ENCODE results near the gene MED28.
A peak's percentile ranks its signal among the peaks of the same experiment; 100 is the strongest.
"Not testable (repeated sequence)": the region's sequence is repeated elsewhere in the genome, so short reads cannot be mapped to it uniquely, and the experiment has no call there.

Gene MED28

GRCh38 chr4:17616283-17616682 is 1.8 kb downstream of the MED28 start:
- no peak for DNase-seq (ENCODE audit: low read depth in 1 of 2, low spot score in 1 of 2)

GRCh38 chr4:17618926-17619325 is 4.5 kb downstream of the MED28 start:
- DNase-seq (ENCODE audit: low read depth in 1 of 2, low spot score in 1 of 2), result no peak

GRCh38 chr4:17619416-17620105 is 5.1 kb downstream of the MED28 start:
- no peak for DNase-seq (ENCODE audit: low read depth in 1 of 2, low spot score in 1 of 2)

GRCh38 chr4:17623451-17624001 is 9.1 kb downstream of the MED28 start:
- DNase-seq (ENCODE audit: low read depth in 1 of 2, low spot score in 1 of 2), result no peak

GRCh38 chr4:17624821-17625220 is 10.4 kb downstream of the MED28 start:
- no peak for DNase-seq (ENCODE audit: low read depth in 1 of 2, low spot score in 1 of 2)

- DNase-seq (ENCODE audit: low read depth in 1 of 2, low spot score in 1 of 2), result no peak
Observed at GRCh38 chr4:17630228-17630627, 15.8 kb downstream of the MED28 start.

GRCh38 chr4:17633600-17633999 is 19.2 kb downstream of the MED28 start:
- DNase-seq (ENCODE audit: low read depth in 1 of 2, low spot score in 1 of 2), result no peak

GRCh38 chr4:17635056-17635455 is 20.6 kb downstream of the MED28 start:
- no peak for DNase-seq (ENCODE audit: low read depth in 1 of 2, low spot score in 1 of 2)

- DNase-seq (ENCODE audit: low read depth in 1 of 2, low spot score in 1 of 2), result no peak
Observed at GRCh38 chr4:17636341-17636695, 21.9 kb downstream of the MED28 start.

- peak; percentile 26 to 58 for DNase-seq (ENCODE audit: low read depth in 1 of 2, low spot score in 1 of 2)
Observed at GRCh38 chr4:17636696-17637622, 22.5 kb downstream of the MED28 start.

GRCh38 chr4:17639136-17639535 is 24.7 kb downstream of the MED28 start:
- no peak for DNase-seq (ENCODE audit: low read depth in 1 of 2, low spot score in 1 of 2)

GRCh38 chr4:17642398-17642783 is 27.9 kb downstream of the MED28 start:
- DNase-seq (ENCODE audit: low read depth in 1 of 2, low spot score in 1 of 2), result no peak

- no peak for DNase-seq (ENCODE audit: low read depth in 1 of 2, low spot score in 1 of 2)
Observed at GRCh38 chr4:17646693-17647092, 32.3 kb downstream of the MED28 start.

GRCh38 chr4:17647176-17647806 is 32.9 kb downstream of the MED28 start:
- DNase-seq (ENCODE audit: low read depth in 1 of 2, low spot score in 1 of 2), result no peak

GRCh38 chr4:17647927-17648326 is 33.5 kb downstream of the MED28 start:
- no peak for DNase-seq (ENCODE audit: low read depth in 1 of 2, low spot score in 1 of 2)

GRCh38 chr4:17650406-17650805 is 36.0 kb downstream of the MED28 start:
- no peak for DNase-seq (ENCODE audit: low read depth in 1 of 2, low spot score in 1 of 2)

GRCh38 chr4:17654701-17655100 is 40.3 kb downstream of the MED28 start:
- DNase-seq (ENCODE audit: low read depth in 1 of 2, low spot score in 1 of 2), result no peak

GRCh38 chr4:17657090-17657489 is 42.6 kb downstream of the MED28 start:
- DNase-seq (ENCODE audit: low read depth in 1 of 2, low spot score in 1 of 2), result no peak

- DNase-seq (ENCODE audit: low read depth in 1 of 2, low spot score in 1 of 2), result no peak
Observed at GRCh38 chr4:17657849-17658248, 43.4 kb downstream of the MED28 start.

- not testable (repeated sequence) for DNase-seq (ENCODE audit: low read depth in 1 of 2, low spot score in 1 of 2)
Observed at GRCh38 chr4:17659196-17659595, 44.8 kb downstream of the MED28 start.

GRCh38 chr4:17662694-17663093 is 48.3 kb downstream of the MED28 start:
- DNase-seq (ENCODE audit: low read depth in 1 of 2, low spot score in 1 of 2), result no peak

GRCh38 chr4:17664755-17665154 is 50.3 kb downstream of the MED28 start:
- no peak for DNase-seq (ENCODE audit: low read depth in 1 of 2, low spot score in 1 of 2)

Measured in stimulated activated CD4-positive, alpha-beta T cell treated with anti-CD3 and anti-CD28 coated beads, Interleukin-15, amount 100 ng/mL, for 1 hour (primary cell).